NCI-H2196 (cell line): ENCODE data around the gene VWA5B2.

Source experiments
- DNase-seq: peaks from one replicate; lab custom pipeline; 2025; ENCODE audit not compliant: unreplicated experiment; lab: John Stamatoyannopoulos, UW

Gene VWA5B2

GRCh38 chr3:184229394-184230080 is at the start of gene VWA5B2:
Gene VWA5B2, plus strand, starts transcription at chr3:184229585. Its CDS starts 944 bp downstream, at chr3:184230529.
- peak; percentile 92 for DNase-seq

- DNase-seq: no peak
These were observed 49.2 kb upstream of the VWA5B2 start for GRCh38 chr3:184180165-184180564.

GRCh38 chr3:184181596-184181995 is 47.8 kb upstream of the VWA5B2 start:
- no peak for DNase-seq

GRCh38 chr3:184183679-184184078 is 45.7 kb upstream of the VWA5B2 start:
- no peak for DNase-seq

GRCh38 chr3:184184546-184185230 is 44.7 kb upstream of the VWA5B2 start:
- no peak for DNase-seq

GRCh38 chr3:184185461-184186183 is 43.8 kb upstream of the VWA5B2 start:
- DNase-seq: peak; percentile 100

- no peak for DNase-seq
These were observed 43.0 kb upstream of the VWA5B2 start, which contains the start of gene ABCF3 for GRCh38 chr3:184186184-184186901. Gene ABCF3, plus strand, starts transcription at chr3:184186199. Its CDS starts 9 bp downstream, at chr3:184186208.

GRCh38 chr3:184186902-184187207 is 42.5 kb upstream of the VWA5B2 start:
- DNase-seq: no peak

- no peak for DNase-seq
These were observed 41.3 kb upstream of the VWA5B2 start for GRCh38 chr3:184188080-184188479.

GRCh38 chr3:184189421-184189820 is 40.0 kb upstream of the VWA5B2 start:
- no peak for DNase-seq

GRCh38 chr3:184192889-184193288 is 36.5 kb upstream of the VWA5B2 start:
- DNase-seq: no peak

GRCh38 chr3:184193991-184194539 is 35.3 kb upstream of the VWA5B2 start:
- no peak for DNase-seq

- no peak for DNase-seq
These were observed 32.8 kb upstream of the VWA5B2 start for GRCh38 chr3:184196536-184196935.

- no peak for DNase-seq
These were observed 30.9 kb upstream of the VWA5B2 start for GRCh38 chr3:184198509-184198908.

- no peak for DNase-seq
These were observed 28.6 kb upstream of the VWA5B2 start for GRCh38 chr3:184200825-184201224.

GRCh38 chr3:184203526-184203925 is 25.9 kb upstream of the VWA5B2 start:
- DNase-seq: no peak

- DNase-seq: no peak
These were observed 20.1 kb upstream of the VWA5B2 start for GRCh38 chr3:184209146-184209923.

GRCh38 chr3:184211297-184211696 is 18.1 kb upstream of the VWA5B2 start:
- DNase-seq: no peak

GRCh38 chr3:184211718-184212117 is 17.7 kb upstream of the VWA5B2 start:
- DNase-seq: no peak

GRCh38 chr3:184218814-184219213 is 10.6 kb upstream of the VWA5B2 start:
- DNase-seq: no peak
